ENCODE data around the gene CCDC88A.
A peak's percentile ranks its signal among the peaks of the same experiment; 100 is the strongest.

CCDC88A gene

GRCh38 chr2:55420871-55421270 lies 1.2 kb upstream of the CCDC88A start:
- Histone ChIP-seq H3K4me3 (ENCODE audit: low read length) (no peak overlapping the region), H3K4me1 (ENCODE audit: insufficient read depth, low read length) (peaks cover 16% of the 10 kb centered on the region), H3K9me3 (ENCODE audit: insufficient read depth, low read depth, low read length) (no peaks in the 10 kb centered on the region), H3K9ac (ENCODE audit: low read depth, low read length) (no peak overlapping the region), H3K36me3 (ENCODE audit: insufficient read depth, low read length) (no peaks in the 10 kb centered on the region), H3K27ac (ENCODE audit: low read depth, low read length) (no peak overlapping the region), H3K27me3 (ENCODE audit: insufficient read depth, low read length) (no peaks in the 10 kb centered on the region)
- 92% methylated on average over 5 of the region's 6 CpGs for WGBS

GRCh38 chr2:55420439-55420725 lies 726 bp upstream of the CCDC88A start:
- Histone ChIP-seq H3K9me3 (ENCODE audit: insufficient read depth, low read depth, low read length) (no peaks in the 10 kb centered on the region), H3K4me1 (ENCODE audit: insufficient read depth, low read length) (peaks cover 16% of the 10 kb centered on the region), H3K27me3 (ENCODE audit: insufficient read depth, low read length) (no peaks in the 10 kb centered on the region), H3K4me3 (ENCODE audit: low read length) (peak overlapping the region; percentile 76), H3K9ac (ENCODE audit: low read depth, low read length) (peak overlapping the region; percentile 62; the same call in 1 of the 2 replicates), H3K27ac (ENCODE audit: low read depth, low read length) (no peak overlapping the region), H3K36me3 (ENCODE audit: insufficient read depth, low read length) (no peaks in the 10 kb centered on the region)
- 10% methylated on average over 3 of the region's 3 CpGs for WGBS

- H3K27ac ChIP-seq (ENCODE audit: low read depth, low read length), result peak overlapping the region; percentile 80
- H3K36me3 ChIP-seq (ENCODE audit: insufficient read depth, low read length), result no peaks in the 10 kb centered on the region
- WGBS, result under 1% methylated on average over 31 of the region's 31 CpGs
- no peaks in the 10 kb centered on the region for H3K27me3 ChIP-seq (ENCODE audit: insufficient read depth, low read length)
- H3K4me1 ChIP-seq (ENCODE audit: insufficient read depth, low read length), result peaks cover 16% of the 10 kb centered on the region
- H3K9me3 ChIP-seq (ENCODE audit: insufficient read depth, low read depth, low read length), result no peaks in the 10 kb centered on the region
- H3K9ac ChIP-seq (ENCODE audit: low read depth, low read length), result peak overlapping the region; percentile 81
- H3K4me3 ChIP-seq (ENCODE audit: low read length), result peak overlapping the region; percentile 76
Observed at GRCh38 chr2:55419233-55419678, 400 bp downstream of the CCDC88A start.

GRCh38 chr2:55418512-55419232 lies 984 bp downstream of the CCDC88A start:
- peaks cover 16% of the 10 kb centered on the region for H3K4me1 ChIP-seq (ENCODE audit: insufficient read depth, low read length)
- no peaks in the 10 kb centered on the region for H3K27me3 ChIP-seq (ENCODE audit: insufficient read depth, low read length)
- under 1% methylated on average over 9 of the region's 11 CpGs for WGBS
- peaks cover 3% of the 10 kb centered on the region; the same call in 1 of the 2 replicates for H3K36me3 ChIP-seq (ENCODE audit: insufficient read depth, low read length)
- peak overlapping the region; percentile 81 for H3K9ac ChIP-seq (ENCODE audit: low read depth, low read length)
- peak overlapping the region; percentile 76 for H3K4me3 ChIP-seq (ENCODE audit: low read length)
- no peak overlapping the region; the same call in none of the 2 replicates for H3K27ac ChIP-seq (ENCODE audit: low read depth, low read length)
- H3K9me3 ChIP-seq (ENCODE audit: insufficient read depth, low read depth, low read length), result no peaks in the 10 kb centered on the region

- no peak overlapping the region for H3K27ac ChIP-seq (ENCODE audit: low read depth, low read length)
- no peaks in the 10 kb centered on the region for H3K27me3 ChIP-seq (ENCODE audit: insufficient read depth, low read length)
- WGBS, result 43% methylated on average over 1 of the region's 2 CpGs
- H3K9ac ChIP-seq (ENCODE audit: low read depth, low read length), result peak overlapping the region; percentile 1; the same call in 1 of the 2 replicates
- peaks cover 3% of the 10 kb centered on the region; the same call in 1 of the 2 replicates for H3K36me3 ChIP-seq (ENCODE audit: insufficient read depth, low read length)
- H3K4me1 ChIP-seq (ENCODE audit: insufficient read depth, low read length), result peaks cover 16% of the 10 kb centered on the region
- no peaks in the 10 kb centered on the region for H3K9me3 ChIP-seq (ENCODE audit: insufficient read depth, low read depth, low read length)
- peak overlapping the region; percentile 76 for H3K4me3 ChIP-seq (ENCODE audit: low read length)
Observed at GRCh38 chr2:55418072-55418471, 1.6 kb downstream of the CCDC88A start.

- peaks cover 10% of the 10 kb centered on the region for H3K36me3 ChIP-seq (ENCODE audit: insufficient read depth, low read length)
- H3K4me1 ChIP-seq (ENCODE audit: insufficient read depth, low read length), result peaks cover 16% of the 10 kb centered on the region
- peak overlapping the region; percentile 76 for H3K4me3 ChIP-seq (ENCODE audit: low read length)
- 0 out of 2 replicates have a peak overlapping the region, but pooled peaks have one; percentile 1 for H3K9ac ChIP-seq (ENCODE audit: low read depth, low read length)
- H3K27ac ChIP-seq (ENCODE audit: low read depth, low read length), result no peak overlapping the region
- 50% methylated on average over 2 of the region's 5 CpGs for WGBS
- H3K27me3 ChIP-seq (ENCODE audit: insufficient read depth, low read length), result no peaks in the 10 kb centered on the region
- H3K9me3 ChIP-seq (ENCODE audit: insufficient read depth, low read depth, low read length), result no peaks in the 10 kb centered on the region
Observed at GRCh38 chr2:55416786-55417568, 2.7 kb downstream of the CCDC88A start.

- peaks cover 20% of the 10 kb centered on the region for H3K36me3 ChIP-seq (ENCODE audit: insufficient read depth, low read length)
- H3K9me3 ChIP-seq (ENCODE audit: insufficient read depth, low read depth, low read length), result no peaks in the 10 kb centered on the region
- H3K9ac ChIP-seq (ENCODE audit: low read depth, low read length), result 0 out of 2 replicates have a peak overlapping the region, but pooled peaks have one; percentile 11
- H3K27me3 ChIP-seq (ENCODE audit: insufficient read depth, low read length), result no peaks in the 10 kb centered on the region
- H3K4me3 ChIP-seq (ENCODE audit: low read length), result no peak overlapping the region
- peaks cover 17% of the 10 kb centered on the region for H3K4me1 ChIP-seq (ENCODE audit: insufficient read depth, low read length)
- H3K27ac ChIP-seq (ENCODE audit: low read depth, low read length), result no peak overlapping the region; the same call in 1 of the 2 replicates
- 93% methylated on average over 2 of the region's 2 CpGs for WGBS
Observed at GRCh38 chr2:55415300-55415699, 4.4 kb downstream of the CCDC88A start.

- no peak overlapping the region for H3K9ac ChIP-seq (ENCODE audit: low read depth, low read length)
- H3K27me3 ChIP-seq (ENCODE audit: insufficient read depth, low read length), result no peaks in the 10 kb centered on the region
- peak overlapping the region; percentile 61 for H3K27ac ChIP-seq (ENCODE audit: low read depth, low read length)
- H3K9me3 ChIP-seq (ENCODE audit: insufficient read depth, low read depth, low read length), result no peaks in the 10 kb centered on the region
- WGBS, result 77% methylated on average over 12 of the region's 12 CpGs
- H3K4me3 ChIP-seq (ENCODE audit: low read length), result peak overlapping the region; percentile 13; the same call in 1 of the 2 replicates
- peaks cover 37% of the 10 kb centered on the region for H3K36me3 ChIP-seq (ENCODE audit: insufficient read depth, low read length)
- H3K4me1 ChIP-seq (ENCODE audit: insufficient read depth, low read length), result peaks cover 14% of the 10 kb centered on the region
Observed at GRCh38 chr2:55408918-55409868, 10.5 kb downstream of the CCDC88A start.

GRCh38 chr2:55408098-55408882 lies 11.4 kb downstream of the CCDC88A start:
- H3K27ac ChIP-seq (ENCODE audit: low read depth, low read length), result no peak overlapping the region; the same call in 1 of the 2 replicates
- H3K9me3 ChIP-seq (ENCODE audit: insufficient read depth, low read depth, low read length), result no peaks in the 10 kb centered on the region
- H3K4me1 ChIP-seq (ENCODE audit: insufficient read depth, low read length), result peaks cover 14% of the 10 kb centered on the region
- H3K4me3 ChIP-seq (ENCODE audit: low read length), result no peak overlapping the region
- H3K36me3 ChIP-seq (ENCODE audit: insufficient read depth, low read length), result peaks cover 37% of the 10 kb centered on the region
- no peak overlapping the region for H3K9ac ChIP-seq (ENCODE audit: low read depth, low read length)
- no peaks in the 10 kb centered on the region for H3K27me3 ChIP-seq (ENCODE audit: insufficient read depth, low read length)
- WGBS, result 89% methylated on average over 5 of the region's 5 CpGs

GRCh38 chr2:55405116-55405515 lies 14.5 kb downstream of the CCDC88A start:
- peaks cover 28% of the 10 kb centered on the region for H3K36me3 ChIP-seq (ENCODE audit: insufficient read depth, low read length)
- WGBS, result 93% methylated on average over 2 of the region's 2 CpGs
- H3K9me3 ChIP-seq (ENCODE audit: insufficient read depth, low read depth, low read length), result no peaks in the 10 kb centered on the region
- no peak overlapping the region for H3K27ac ChIP-seq (ENCODE audit: low read depth, low read length)
- H3K4me3 ChIP-seq (ENCODE audit: low read length), result no peak overlapping the region
- no peak overlapping the region for H3K9ac ChIP-seq (ENCODE audit: low read depth, low read length)
- H3K27me3 ChIP-seq (ENCODE audit: insufficient read depth, low read length), result no peaks in the 10 kb centered on the region
- peaks cover 12% of the 10 kb centered on the region for H3K4me1 ChIP-seq (ENCODE audit: insufficient read depth, low read length)
